ENCODE measurements around the gene RAB7A. TPM values are rescaled to one million over a fixed set of nuclear protein-coding genes. Genes with fewer than 3 reads are reported as not detected.

Gene RAB7A
- total and polyA plus RNA-seq, 10 of the 15 experiments (the other 5 are each of a cell fraction or from before 2014, with no cell fraction given): 40.3 to 212 (median 160) TPM

GRCh38 chr3:128805772-128806171 is 79.8 kb downstream of the RAB7A start:
- ChIA-PET RAD21 (ENCODE audit: unreplicated experiment) (no interaction called here), POLR2A (no interaction called here), CTCF (interaction anchor here (1.2 to 5.7 kb wide), 3 partner anchors 11 to 188 kb away, joined by 5 to 42 read pairs (median 11); no protein-coding TSS in a partner anchor), SMC1A (ENCODE audit: uncharacterized antibody, unreplicated experiment) (interaction anchor here (0.9 kb wide), 1 partner anchor 43 kb away, joined by 3 read pairs; no protein-coding TSS in a partner anchor)
- no TSS peak for BruUV-seq (replicated peaks)
- peaks cover 7 to 14% of the 10 kb centered on the region in 2 experiments for H3K36me3 ChIP-seq (ENCODE audit: control insufficient read depth in 2 of 2, insufficient read depth in 2 of 2, low read length in 1 of 2)
- intact Hi-C loops (cut with micrococcal nuclease; ENCODE audit: unreplicated experiment) (loop anchor here (2.0 kb wide), 2 partner anchors 79 to 125 kb away; partner anchors contain the start of gene RAB7A), in situ Hi-C loops (cut with MboI) (no loop called here)
- 46% methylated on average over 4 of the region's 4 CpGs for WGBS (ENCODE audit: insufficient coverage, insufficient replicate concordance, low lambda C conversion rate, missing lambda C conversion rate)
- no peaks in the 10 kb centered on the region for H3K27me3 ChIP-seq (replicated peaks in 1 of 2; ENCODE audit: control insufficient read depth in 2 of 2, insufficient read depth in 2 of 2, low read length in 1 of 2)
- H3K9me3 ChIP-seq (replicated peaks; ENCODE audit: control insufficient read depth, insufficient read depth, low read length): no peaks in the 10 kb centered on the region
- peaks cover 15% of the 10 kb centered on the region for H3K79me2 ChIP-seq (ENCODE audit: control insufficient read depth, insufficient read depth, low read length)
- H3K4me2 ChIP-seq (ENCODE audit: control insufficient read depth, insufficient read depth): no peak overlapping the region
- no peak for TF ChIP-seq ASH2L (IDR thresholded peaks at IDR 0.05; ENCODE audit: borderline replicate concordance, low read depth)
- no peak for TF ChIP-seq CHD1 (IDR thresholded peaks at IDR 0.05; ENCODE audit: low read depth, low read length)
- peak; percentile 18; the same call in 1 of the 2 replicates for TF ChIP-seq JUNB (IDR thresholded peaks at IDR 0.05)
- peak; percentile 70; the same call in 1 of the 2 replicates for TF ChIP-seq SPI1 (IDR thresholded peaks at IDR 0.05; ENCODE audit: borderline replicate concordance, insufficient read depth, low read depth, low read length)
- no peaks in the 10 kb centered on the region for H4K20me1 ChIP-seq (ENCODE audit: control insufficient read depth, insufficient read depth)
- no peak overlapping the region for H3K9ac ChIP-seq (ENCODE audit: control insufficient read depth, insufficient read depth, low read length)
- no peak overlapping the region for H3K4me3 ChIP-seq
- H3K27ac ChIP-seq (ENCODE audit: control insufficient read depth, insufficient read depth): peak overlapping the region; percentile 60
- H2AFZ ChIP-seq (ENCODE audit: control insufficient read depth, low read depth, low read length): no peak overlapping the region
- FAIRE-seq (no peak), ATAC-seq (no peak), DNase-seq (ENCODE audit: low read depth, low spot score) (no peak)
- peaks cover 22% of the 10 kb centered on the region for H3K4me1 ChIP-seq (ENCODE audit: control insufficient read depth, insufficient read depth, low read length)

- WGBS (ENCODE audit: insufficient coverage, insufficient replicate concordance, low lambda C conversion rate, missing lambda C conversion rate): 48% methylated on average over 3 of the region's 3 CpGs
- ChIA-PET POLR2A (no interaction called here), SMC1A (ENCODE audit: uncharacterized antibody, unreplicated experiment) (interaction anchor here (0.9 kb wide), 1 partner anchor 44 kb away, joined by 3 read pairs; no protein-coding TSS in a partner anchor), CTCF (interaction anchor here (0.6 to 5.7 kb wide), 7 partner anchors 11 to 198 kb away, joined by 3 to 42 read pairs (median 3); no protein-coding TSS in a partner anchor), RAD21 (ENCODE audit: unreplicated experiment) (interaction anchor here (1.0 kb wide), 1 partner anchor 126 kb away, joined by 6 read pairs; no protein-coding TSS in a partner anchor)
- H2AFZ ChIP-seq (ENCODE audit: control insufficient read depth, low read depth, low read length): no peak overlapping the region
- H3K27me3 ChIP-seq (replicated peaks in 1 of 2; ENCODE audit: control insufficient read depth in 2 of 2, insufficient read depth in 2 of 2, low read length in 1 of 2): no peaks in the 10 kb centered on the region
- H3K27ac ChIP-seq (ENCODE audit: control insufficient read depth, insufficient read depth): peak overlapping the region; percentile 60; the same call in 1 of the 2 replicates
- peaks cover 15% of the 10 kb centered on the region for H3K79me2 ChIP-seq (ENCODE audit: control insufficient read depth, insufficient read depth, low read length)
- no TSS peak for BruUV-seq (replicated peaks)
- in situ Hi-C loops (cut with MboI): no loop called here
- no peak overlapping the region for H3K4me2 ChIP-seq (ENCODE audit: control insufficient read depth, insufficient read depth)
- no peaks in the 10 kb centered on the region for H3K9me3 ChIP-seq (replicated peaks; ENCODE audit: control insufficient read depth, insufficient read depth, low read length)
- no peak for DNase-seq (ENCODE audit: low read depth, low spot score)
- no peak overlapping the region for H3K4me3 ChIP-seq
- peaks cover 22% of the 10 kb centered on the region for H3K4me1 ChIP-seq (ENCODE audit: control insufficient read depth, insufficient read depth, low read length)
- no peak overlapping the region for H3K9ac ChIP-seq (ENCODE audit: control insufficient read depth, insufficient read depth, low read length)
- peak; percentile 37 for ATAC-seq
- intact Hi-C loops (cut with micrococcal nuclease; ENCODE audit: unreplicated experiment): no loop called here
- no peak for FAIRE-seq
- peaks cover 11 to 16% of the 10 kb centered on the region in 2 experiments for H3K36me3 ChIP-seq (ENCODE audit: control insufficient read depth in 2 of 2, insufficient read depth in 2 of 2, low read length in 1 of 2)
- no peaks in the 10 kb centered on the region for H4K20me1 ChIP-seq (ENCODE audit: control insufficient read depth, insufficient read depth)
- TF ChIP-seq STAT3 (IDR thresholded peaks at IDR 0.05; ENCODE audit: low read depth, low read length) (no peak), NFYA (IDR thresholded peaks at IDR 0.05; ENCODE audit: borderline replicate concordance, low read depth, low read length) (no peak), BCLAF1 (IDR thresholded peaks at IDR 0.05) (no peak), STAT1 (conservative IDR thresholded peaks at IDR 0.05) (no peak), CEBPZ (IDR thresholded peaks at IDR 0.05; ENCODE audit: low read depth, low read length) (no peak), RAD21 (IDR thresholded peaks at IDR 0.05; ENCODE audit: insufficient read depth, low read depth, low read length) (no peak)
Measured at GRCh38 chr3:128806588-128806987, 80.6 kb downstream of the RAB7A start.

Measured in GM12878 (cell line).